NT2/D1 (cell line): Measurements from ENCODE around the gene ANAPC7.
"Not testable (repeated sequence)": the region's sequence is repeated elsewhere in the genome, so short reads cannot be mapped to it uniquely, and the experiment has no call there.

Source experiments
- YY1 ChIP-seq: IDR thresholded peaks from 2 replicates; pipeline ENCODE4 v1.6.1; 2011; ENCODE audit not compliant: insufficient read length, insufficient read depth
- ZNF274 ChIP-seq: IDR thresholded peaks from 2 replicates; pipeline ENCODE4 v1.6.1; 2011; ENCODE audit warnings: mild to moderate bottlenecking, low read depth, low read length

DNA sequence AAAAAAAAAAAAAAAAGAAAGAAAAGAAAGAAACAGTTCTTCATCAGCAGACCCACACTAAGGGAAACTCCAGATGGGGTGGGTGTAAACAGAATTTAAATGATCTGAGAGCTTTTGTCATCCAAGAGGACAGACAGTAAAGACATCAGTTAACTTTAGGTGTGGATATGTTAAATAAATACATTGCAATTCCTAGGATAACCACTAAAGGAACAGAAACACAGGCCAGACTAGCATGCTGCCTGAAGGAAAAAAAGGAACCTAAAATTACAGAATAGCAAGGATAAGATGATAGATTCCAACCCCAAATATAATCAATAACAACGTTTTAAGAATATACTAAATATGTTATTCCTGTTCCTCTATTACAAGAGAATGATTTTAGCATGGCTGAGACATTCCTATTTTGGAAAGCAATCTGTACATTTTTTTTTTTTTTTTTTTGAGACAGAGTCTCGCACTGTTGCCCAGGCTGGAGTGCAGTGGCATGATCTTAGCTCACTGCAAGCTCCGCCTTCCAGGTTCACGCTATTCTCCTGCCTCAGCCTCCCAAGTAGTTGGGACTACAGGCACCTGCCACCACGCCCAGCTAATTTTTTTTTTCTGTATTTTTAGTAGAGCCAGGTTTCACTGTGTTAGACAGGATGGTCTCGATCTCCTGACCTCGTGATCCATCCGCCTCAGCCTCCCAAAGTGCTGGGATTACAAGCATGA lies 45.0 kb downstream of the ANAPC7 start:
- not testable (repeated sequence) for TF ChIP-seq YY1, ZNF274
